Duodenal mucosa (tissue), 2 donors: ENCODE data around the gene LINGO1.

Experiments
- H3K27ac ChIP-seq: one replicate; pipeline ENCODE4 v1.7.0; 2013; ENCODE audit warnings: low read depth, low read length
- H3K27me3 ChIP-seq, 2 donors: one replicate each; pipeline ENCODE4 v1.7.0; 2013; ENCODE audit warnings: low read length in 2 of 2, control low read depth in 1 of 2; ENCODE audit not compliant: insufficient read depth in 2 of 2, control insufficient read depth in 1 of 2
- H3K36me3 ChIP-seq, 2 donors: one replicate each; pipeline ENCODE4 v1.7.0; 2013; ENCODE audit warnings: low read length in 2 of 2, control low read depth in 1 of 2; ENCODE audit not compliant: insufficient read depth in 2 of 2, control insufficient read depth in 1 of 2
- H3K4me1 ChIP-seq, 2 donors: one replicate each; pipeline ENCODE4 v1.7.0; 2013; ENCODE audit warnings: low read length in 2 of 2, control low read depth in 1 of 2; ENCODE audit not compliant: insufficient read depth in 2 of 2, control insufficient read depth in 1 of 2
- H3K4me3 ChIP-seq, 2 donors: one replicate each; pipeline ENCODE4 v1.7.0; 2013; ENCODE audit warnings: low read length in 2 of 2, low read depth in 1 of 2
- H3K9ac ChIP-seq, 2 donors: one replicate each; pipeline ENCODE4 v1.7.0; 2013; ENCODE audit warnings: low read length in 2 of 2, low read depth in 1 of 2
- H3K9me3 ChIP-seq, 2 donors: one replicate each; pipeline ENCODE4 v1.7.0; 2013; ENCODE audit warnings: low read length in 2 of 2, control low read depth in 1 of 2; ENCODE audit not compliant: control insufficient read depth in 1 of 2

Gene LINGO1

GRCh38 chr15:77644543-77645247, 12.0 kb upstream of the LINGO1 start:
- Histone ChIP-seq H3K27ac (no peak overlapping the region), H3K4me3 (no peak overlapping the region), H3K4me1 (peaks cover 0 to 6% of the 10 kb centered on the region in 2 donors), H3K9me3 (no peaks in the 10 kb centered on the region), H3K36me3 (no peaks in the 10 kb centered on the region), H3K9ac (no peak overlapping the region), H3K27me3 (peaks cover 0 to 8% of the 10 kb centered on the region in 2 donors)

- no peaks in the 10 kb centered on the region for H3K36me3 ChIP-seq
- no peak overlapping the region for H3K4me3 ChIP-seq
- H3K9ac ChIP-seq = no peak overlapping the region
- peaks cover 0 to 6% of the 10 kb centered on the region in 2 donors for H3K4me1 ChIP-seq
- H3K9me3 ChIP-seq = no peaks in the 10 kb centered on the region
- H3K27ac ChIP-seq = no peak overlapping the region
- H3K27me3 ChIP-seq = peaks cover 0 to 8% of the 10 kb centered on the region in 2 donors
These were observed 11.1 kb upstream of the LINGO1 start for GRCh38 chr15:77643764-77644163.

- H3K9ac ChIP-seq = no peak overlapping the region
- no peak overlapping the region for H3K4me3 ChIP-seq
- H3K4me1 ChIP-seq = peaks cover 0 to 6% of the 10 kb centered on the region in 2 donors
- no peaks in the 10 kb centered on the region for H3K9me3 ChIP-seq
- H3K27me3 ChIP-seq = peaks cover 0 to 8% of the 10 kb centered on the region in 2 donors
- no peak overlapping the region for H3K27ac ChIP-seq
- H3K36me3 ChIP-seq = no peaks in the 10 kb centered on the region
These were observed 10.2 kb upstream of the LINGO1 start for GRCh38 chr15:77642793-77643430.

GRCh38 chr15:77641999-77642398, 9.3 kb upstream of the LINGO1 start:
- Histone ChIP-seq H3K4me1 (peaks cover 0 to 6% of the 10 kb centered on the region in 2 donors), H3K9ac (no peak overlapping the region), H3K36me3 (no peaks in the 10 kb centered on the region)

GRCh38 chr15:77640615-77641014, 7.9 kb upstream of the LINGO1 start:
- H3K4me1 ChIP-seq = peaks cover 0 to 6% of the 10 kb centered on the region in 2 donors
- H3K36me3 ChIP-seq = no peaks in the 10 kb centered on the region
- no peak overlapping the region for H3K9ac ChIP-seq
- H3K27me3 ChIP-seq = peaks cover 5 to 7% of the 10 kb centered on the region in 2 donors
- no peak overlapping the region for H3K27ac ChIP-seq
- no peak overlapping the region for H3K4me3 ChIP-seq
- H3K9me3 ChIP-seq = no peaks in the 10 kb centered on the region

More at GRCh38 chr15:77641999-77642398, 9.3 kb upstream of the LINGO1 start:
- no peaks in the 10 kb centered on the region for H3K9me3 ChIP-seq
- no peak overlapping the region for H3K4me3 ChIP-seq
- H3K27me3 ChIP-seq = peaks cover 3 to 4% of the 10 kb centered on the region in 2 donors
- H3K27ac ChIP-seq = no peak overlapping the region

- Histone ChIP-seq H3K27ac (no peak overlapping the region), H3K9ac (no peak overlapping the region), H3K27me3 (peaks cover 5 to 17% of the 10 kb centered on the region in 2 donors), H3K4me3 (no peak overlapping the region), H3K9me3 (no peaks in the 10 kb centered on the region), H3K36me3 (no peaks in the 10 kb centered on the region), H3K4me1 (peaks cover 0 to 6% of the 10 kb centered on the region in 2 donors)
These were observed 6.7 kb upstream of the LINGO1 start for GRCh38 chr15:77639431-77639830.

- peaks cover 8 to 26% of the 10 kb centered on the region in 2 donors for H3K27me3 ChIP-seq
These were observed 5.4 kb upstream of the LINGO1 start for GRCh38 chr15:77637851-77638692.

GRCh38 chr15:77636209-77636608, 3.5 kb upstream of the LINGO1 start:
- H3K4me1 ChIP-seq = peaks cover 4 to 11% of the 10 kb centered on the region in 2 donors

More at GRCh38 chr15:77637851-77638692, 5.4 kb upstream of the LINGO1 start:
- Histone ChIP-seq H3K4me3 (no peak overlapping the region), H3K4me1 (peaks cover 2 to 12% of the 10 kb centered on the region in 2 donors), H3K9ac (no peak overlapping the region), H3K36me3 (no peaks in the 10 kb centered on the region), H3K27ac (no peak overlapping the region), H3K9me3 (no peaks in the 10 kb centered on the region)

GRCh38 chr15:77634266-77634962, 1.7 kb upstream of the LINGO1 start:
- Histone ChIP-seq H3K9ac (no peak overlapping the region), H3K4me1 (peaks cover 4 to 11% of the 10 kb centered on the region in 2 donors), H3K27me3 (peaks cover 37 to 52% of the 10 kb centered on the region in 2 donors), H3K4me3 (no peak overlapping the region), H3K27ac (no peak overlapping the region), H3K36me3 (no peaks in the 10 kb centered on the region), H3K9me3 (no peaks in the 10 kb centered on the region)

More at GRCh38 chr15:77636209-77636608, 3.5 kb upstream of the LINGO1 start:
- Histone ChIP-seq H3K9me3 (no peaks in the 10 kb centered on the region), H3K27ac (no peak overlapping the region), H3K4me3 (no peak overlapping the region), H3K27me3 (peaks cover 19 to 35% of the 10 kb centered on the region in 2 donors), H3K9ac (no peak overlapping the region), H3K36me3 (no peaks in the 10 kb centered on the region)
